Measurements from ENCODE around the gene FAM72D. TPM values are rescaled to one million over a fixed set of nuclear protein-coding genes. Genes with fewer than 3 reads are reported as not detected.
"Not testable (repeated sequence)": the region's sequence is repeated elsewhere in the genome, so short reads cannot be mapped to it uniquely, and the experiment has no call there.

Gene FAM72D
- total and polyA plus RNA-seq, 10 of the 15 experiments (the other 5 are each of a cell fraction or from before 2014, with no cell fraction given), result 4.3 to 27.5 (median 13.9) TPM

GRCh38 chr1:145156891-145157610 is 61.3 kb downstream of the FAM72D start:
- WGBS (ENCODE audit: insufficient coverage, insufficient replicate concordance, low lambda C conversion rate, missing lambda C conversion rate), result 19% methylated on average over 20 of the region's 26 CpGs
- H3K27ac ChIP-seq (ENCODE audit: control insufficient read depth, insufficient read depth); in situ Hi-C loops (cut with MboI); CTCF ChIA-PET; H4K20me1 ChIP-seq (ENCODE audit: control insufficient read depth, insufficient read depth); H3K9ac ChIP-seq (ENCODE audit: control insufficient read depth, insufficient read depth, low read length); H3K79me2 ChIP-seq (ENCODE audit: control insufficient read depth, insufficient read depth, low read length); intact Hi-C loops (cut with micrococcal nuclease; ENCODE audit: unreplicated experiment); H3K4me1 ChIP-seq (ENCODE audit: control insufficient read depth, insufficient read depth, low read length); SMC1A ChIA-PET (ENCODE audit: uncharacterized antibody, unreplicated experiment); H3K27me3 ChIP-seq (replicated peaks in 1 of 2; ENCODE audit: control insufficient read depth in 2 of 2, insufficient read depth in 2 of 2, low read length in 1 of 2); H3K36me3 ChIP-seq (ENCODE audit: control insufficient read depth in 2 of 2, insufficient read depth in 2 of 2, low read length in 1 of 2); POLR2A ChIA-PET; FAIRE-seq; DNase-seq (ENCODE audit: low read depth, low spot score); RAD21 ChIA-PET (ENCODE audit: unreplicated experiment); H3K9me3 ChIP-seq (replicated peaks; ENCODE audit: control insufficient read depth, insufficient read depth, low read length); BruUV-seq (replicated peaks); H2AFZ ChIP-seq (ENCODE audit: control insufficient read depth, low read depth, low read length): not testable (repeated sequence)
- TF ChIP-seq TARDBP (IDR thresholded peaks at IDR 0.05; ENCODE audit: borderline replicate concordance) (peak; percentile 79; the same call in 1 of the 2 replicates), CBFB (IDR thresholded peaks at IDR 0.05; ENCODE audit: low read depth) (peak; percentile 57; the same call in 1 of the 2 replicates), GABPA (IDR thresholded peaks at IDR 0.05; ENCODE audit: low read depth) (0 out of 2 replicates have a peak, but pooled peaks have one; percentile 21), SREBF2 (IDR thresholded peaks at IDR 0.05; ENCODE audit: low read length) (peak; percentile 83), RUNX3 (IDR thresholded peaks at IDR 0.05; ENCODE audit: low read length) (peak; percentile 79)
- peak; percentile 76 for ATAC-seq
- peak overlapping the region; percentile 17; the same call in 1 of the 2 replicates for H3K4me2 ChIP-seq (ENCODE audit: control insufficient read depth, insufficient read depth)
- 0 out of 2 replicates have a peak overlapping the region, but pooled peaks have one; percentile 51 for H3K4me3 ChIP-seq

- no CpG with 5 or more reads among the region's 14 CpGs for WGBS (ENCODE audit: insufficient coverage, insufficient replicate concordance, low lambda C conversion rate, missing lambda C conversion rate)
- H3K27me3 ChIP-seq (replicated peaks in 1 of 2; ENCODE audit: control insufficient read depth in 2 of 2, insufficient read depth in 2 of 2, low read length in 1 of 2); SMC1A ChIA-PET (ENCODE audit: uncharacterized antibody, unreplicated experiment); BruUV-seq (replicated peaks); H3K9me3 ChIP-seq (replicated peaks; ENCODE audit: control insufficient read depth, insufficient read depth, low read length); H3K79me2 ChIP-seq (ENCODE audit: control insufficient read depth, insufficient read depth, low read length); H3K27ac ChIP-seq (ENCODE audit: control insufficient read depth, insufficient read depth); CTCF ChIA-PET; H3K36me3 ChIP-seq (ENCODE audit: control insufficient read depth in 2 of 2, insufficient read depth in 2 of 2, low read length in 1 of 2); RAD21 ChIA-PET (ENCODE audit: unreplicated experiment); H2AFZ ChIP-seq (ENCODE audit: control insufficient read depth, low read depth, low read length); H3K4me3 ChIP-seq; in situ Hi-C loops (cut with MboI); H3K4me2 ChIP-seq (ENCODE audit: control insufficient read depth, insufficient read depth); H4K20me1 ChIP-seq (ENCODE audit: control insufficient read depth, insufficient read depth); POLR2A ChIA-PET; DNase-seq (ENCODE audit: low read depth, low spot score); FAIRE-seq; H3K4me1 ChIP-seq (ENCODE audit: control insufficient read depth, insufficient read depth, low read length); intact Hi-C loops (cut with micrococcal nuclease; ENCODE audit: unreplicated experiment); H3K9ac ChIP-seq (ENCODE audit: control insufficient read depth, insufficient read depth, low read length): not testable (repeated sequence)
- peak; percentile 83 for ATAC-seq
Measured at GRCh38 chr1:145157715-145158114, 61.9 kb downstream of the FAM72D start.

Data from GM12878 (cell line).